ENCODE results near the gene MAP1A. TPM values are rescaled to one million over a fixed set of nuclear protein-coding genes. Genes with fewer than 3 reads are reported as not detected.

Gene MAP1A
- polyA plus RNA-seq, 2 of the 4 experiments (the other 2 are of a cell fraction): 0.43 to 0.54 TPM

- no peak for TF ChIP-seq ZNF302 (CRISPR knock-in tag; IDR thresholded peaks at IDR 0.05)
- TF ChIP-seq EHF (CRISPR knock-in tag; IDR thresholded peaks at IDR 0.05): no peak
Measured at GRCh38 chr15:43534897-43535296, 17.5 kb downstream of the MAP1A start (continued).

- Histone ChIP-seq H3K27ac (no peak overlapping the region), H3K4me3 (no peak overlapping the region), H3K4me2 (no peak overlapping the region), H3K4me1 (no peaks in the 10 kb centered on the region), H3K9me3 (no peaks in the 10 kb centered on the region)
- ChIA-PET CTCF (no interaction called here), POLR2A (no interaction called here)
- 82% methylated on average over 2 of the region's 2 CpGs for WGBS (ENCODE audit: missing lambda C conversion rate)
- no peak for FAIRE-seq
- TF ChIP-seq RFX5 (IDR thresholded peaks at IDR 0.05) (no peak), CEBPB (IDR thresholded peaks at IDR 0.05) (no peak), E2F6 (IDR thresholded peaks at IDR 0.05; ENCODE audit: borderline replicate concordance, low read depth) (no peak), HOXB13 (CRISPR knock-in tag; IDR thresholded peaks at IDR 0.05; ENCODE audit: low read depth) (no peak), EHMT2 (IDR thresholded peaks at IDR 0.05; ENCODE audit: low read depth) (no peak), CHD4 (IDR thresholded peaks at IDR 0.05; ENCODE audit: borderline replicate concordance) (no peak), NFE2L2 (conservative IDR thresholded peaks at IDR 0.05; ENCODE audit: low read length) (no peak), HOXA7 (CRISPR knock-in tag; IDR thresholded peaks at IDR 0.05) (no peak)
- DNase-seq (ENCODE audit: low read depth in 1 of 2, low spot score in 1 of 2): no peak
- ATAC-seq: no peak
Measured at GRCh38 chr15:43538091-43538490, 20.7 kb downstream of the MAP1A start.

GRCh38 chr15:43541785-43542184 lies 24.4 kb downstream of the MAP1A start:
- H3K9me3 ChIP-seq: no peaks in the 10 kb centered on the region
- H3K4me3 ChIP-seq: no peak overlapping the region
- DNase-seq (ENCODE audit: low read depth in 1 of 2, low spot score in 1 of 2) (no peak), FAIRE-seq (no peak), ATAC-seq (no peak)
- POLR2A ChIA-PET: no interaction called here
- H3K4me2 ChIP-seq: no peak overlapping the region
- no peak overlapping the region for H3K27ac ChIP-seq
- TF ChIP-seq CBX8 (IDR thresholded peaks at IDR 0.05): no peak
- TF ChIP-seq ESRRA (IDR thresholded peaks at IDR 0.05; ENCODE audit: borderline replicate concordance, low read length): no peak
- TF ChIP-seq ZNF302 (CRISPR knock-in tag; IDR thresholded peaks at IDR 0.05): no peak
- TF ChIP-seq KDM1A (IDR thresholded peaks at IDR 0.05; ENCODE audit: low read depth): no peak
- peak; percentile 77 to 86; a peak in 3 of 4 replicates for TF ChIP-seq CEBPB (IDR thresholded peaks at IDR 0.05)
- TF ChIP-seq ATOH8 (CRISPR knock-in tag; IDR thresholded peaks at IDR 0.05; ENCODE audit: low read depth): no peak
- TF ChIP-seq HDAC2 (IDR thresholded peaks at IDR 0.05): no peak
- TF ChIP-seq POLR2A (IDR thresholded peaks at IDR 0.05; ENCODE audit: low read length): no peak
- no peaks in the 10 kb centered on the region for H3K4me1 ChIP-seq
- CTCF ChIA-PET: interaction anchor here (0.9 to 1.0 kb wide), 2 partner anchors 15 to 30 kb away, joined by 3 read pairs; no protein-coding TSS in a partner anchor

GRCh38 chr15:43544266-43544665 lies 26.9 kb downstream of the MAP1A start:
- DNase-seq (ENCODE audit: low read depth in 1 of 2, low spot score in 1 of 2): no peak
- H3K4me2 ChIP-seq: no peak overlapping the region
- no peaks in the 10 kb centered on the region; the same call in 2 of the 3 replicates for H3K9me3 ChIP-seq
- H3K27ac ChIP-seq: no peak overlapping the region
- no peak for ATAC-seq
- no peaks in the 10 kb centered on the region for H3K4me1 ChIP-seq
- ChIA-PET CTCF (interaction anchor here (1.5 to 1.9 kb wide), 2 partner anchors 29 to 31 kb away, joined by 3 to 4 read pairs; no protein-coding TSS in a partner anchor), POLR2A (no interaction called here)
- FAIRE-seq: no peak
- no peak overlapping the region for H3K4me3 ChIP-seq
- TF ChIP-seq ZC3H11A (IDR thresholded peaks at IDR 0.05) (no peak), FOXS1 (CRISPR knock-in tag; IDR thresholded peaks at IDR 0.05) (no peak), HES2 (IDR thresholded peaks at IDR 0.05) (no peak), PBX3 (IDR thresholded peaks at IDR 0.05) (no peak), EHMT2 (IDR thresholded peaks at IDR 0.05; ENCODE audit: low read depth) (no peak)
- TF ChIP-seq, protein P1, sequence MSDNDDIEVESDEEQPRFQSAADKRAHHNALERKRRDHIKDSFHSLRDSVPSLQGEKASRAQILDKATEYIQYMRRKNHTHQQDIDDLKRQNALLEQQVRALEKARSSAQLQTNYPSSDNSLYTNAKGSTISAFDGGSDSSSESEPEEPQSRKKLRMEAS (IDR thresholded peaks at IDR 0.05): no peak
